22Rv1 (cell line): ENCODE results near the gene COL4A5.

ENCODE experiments used
- CTCF ChIP-seq: fragments of 450-650 bp; IDR thresholded peaks from 2 replicates; pipeline ENCODE4 v1.5.1; 2017; ENCODE audit warnings: mild to moderate bottlenecking
- ZFX ChIP-seq: fragments of 450-650 bp; IDR thresholded peaks from 2 replicates; pipeline ENCODE4 v1.6.1; 2017; ENCODE audit warnings: antibody characterized with exemption, borderline replicate concordance

- TF ChIP-seq CTCF: no peak
- no peak for TF ChIP-seq ZFX
These were observed 262.9 kb downstream of the COL4A5 start for GRCh38 chrX:108702530-108702929.
